ENCODE results near the gene NHERF2.
A peak's percentile ranks its signal among the peaks of the same experiment; 100 is the strongest.

NHERF2 gene

DNA sequence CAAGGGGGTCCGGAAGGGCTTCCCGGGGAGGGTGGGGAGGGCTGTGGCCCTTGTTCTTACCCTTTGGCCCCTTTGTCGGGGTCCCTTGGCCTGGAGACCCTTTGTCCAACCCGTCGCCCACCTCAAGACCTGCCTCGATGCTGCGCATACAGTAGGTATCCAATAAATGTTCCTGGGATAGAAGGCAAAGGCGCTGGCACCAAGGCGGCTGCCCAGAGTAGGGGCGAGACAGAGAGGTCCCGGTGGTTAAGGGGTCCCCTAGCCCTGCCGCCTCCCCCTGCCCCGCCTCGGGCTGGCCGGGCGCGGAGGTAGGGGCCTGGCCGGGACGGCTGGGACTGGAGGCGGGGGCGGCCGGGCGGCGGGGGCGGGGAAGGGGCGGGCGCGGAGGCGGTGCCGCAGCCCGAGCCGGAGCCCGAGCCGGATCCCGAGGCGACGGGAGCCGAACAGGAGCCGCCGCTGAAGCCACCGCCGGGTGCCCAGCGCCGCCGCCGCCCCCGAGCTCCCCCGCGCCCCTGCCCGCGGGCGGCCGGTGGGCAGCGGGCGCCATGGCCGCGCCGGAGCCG lies at the start of gene NHERF2:
Gene NHERF2, plus strand, starts transcription at position 442 of the 563 bp plus-strand sequence. Its CDS starts 104 bp downstream, at position 546.
- DNase-seq: no peak

DNA sequence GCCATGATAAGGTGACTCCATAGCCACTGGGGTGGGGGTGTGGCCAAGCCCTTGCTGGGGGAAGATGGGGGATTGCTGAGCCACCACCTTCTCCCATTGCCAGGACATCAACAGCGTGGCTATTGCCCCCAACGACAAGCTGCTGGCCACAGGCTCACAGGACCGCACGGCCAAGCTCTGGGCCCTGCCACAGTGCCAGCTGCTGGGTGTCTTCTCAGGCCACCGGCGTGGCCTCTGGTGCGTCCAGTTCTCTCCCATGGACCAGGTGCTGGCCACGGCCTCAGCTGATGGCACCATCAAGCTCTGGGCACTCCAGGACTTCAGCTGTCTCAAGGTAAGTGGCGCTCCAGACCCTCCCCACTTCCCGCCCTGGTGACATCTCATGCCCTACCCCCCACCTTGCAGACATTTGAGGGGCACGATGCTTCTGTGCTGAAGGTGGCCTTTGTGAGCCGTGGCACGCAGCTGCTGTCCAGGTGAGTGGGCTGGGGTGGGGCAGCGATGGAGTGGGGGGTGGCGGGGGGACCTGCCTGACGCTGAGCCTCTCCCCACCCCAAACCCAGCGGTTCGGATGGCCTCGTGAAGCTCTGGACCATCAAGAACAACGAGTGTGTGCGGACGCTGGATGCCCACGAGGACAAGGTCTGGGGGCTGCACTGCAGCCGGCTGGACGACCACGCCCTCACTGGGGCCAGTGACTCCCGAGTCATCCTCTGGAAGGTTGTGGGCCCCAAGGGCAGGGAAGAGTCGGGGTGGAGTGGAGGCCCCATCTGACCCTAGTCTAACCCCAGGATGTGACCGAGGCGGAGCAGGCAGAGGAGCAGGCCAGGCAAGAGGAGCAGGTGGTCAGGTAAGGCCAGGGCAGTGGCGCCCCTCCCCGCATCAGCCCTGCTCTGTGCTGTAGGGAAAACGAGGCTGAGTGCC lies 49.5 kb upstream of the NHERF2 start:
- DNase-seq: no peak

DNA sequence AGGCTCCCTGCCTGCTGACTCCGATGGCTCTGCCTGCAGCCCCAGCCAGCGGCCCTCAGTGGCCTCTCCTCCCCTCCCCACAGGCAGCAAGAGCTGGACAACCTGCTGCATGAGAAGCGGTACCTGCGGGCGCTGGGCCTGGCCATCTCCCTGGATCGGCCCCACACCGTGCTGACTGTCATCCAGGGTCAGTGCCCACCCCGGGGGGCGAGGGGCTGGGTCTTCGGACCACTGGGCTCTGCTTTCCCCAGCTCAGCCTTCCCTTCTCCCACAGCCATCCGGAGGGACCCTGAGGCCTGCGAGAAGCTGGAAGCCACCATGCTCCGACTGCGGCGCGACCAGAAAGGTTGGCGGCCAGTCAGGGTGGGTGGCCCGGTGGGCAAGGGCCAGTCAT lies 48.8 kb upstream of the NHERF2 start:
- no peak for DNase-seq

DNA sequence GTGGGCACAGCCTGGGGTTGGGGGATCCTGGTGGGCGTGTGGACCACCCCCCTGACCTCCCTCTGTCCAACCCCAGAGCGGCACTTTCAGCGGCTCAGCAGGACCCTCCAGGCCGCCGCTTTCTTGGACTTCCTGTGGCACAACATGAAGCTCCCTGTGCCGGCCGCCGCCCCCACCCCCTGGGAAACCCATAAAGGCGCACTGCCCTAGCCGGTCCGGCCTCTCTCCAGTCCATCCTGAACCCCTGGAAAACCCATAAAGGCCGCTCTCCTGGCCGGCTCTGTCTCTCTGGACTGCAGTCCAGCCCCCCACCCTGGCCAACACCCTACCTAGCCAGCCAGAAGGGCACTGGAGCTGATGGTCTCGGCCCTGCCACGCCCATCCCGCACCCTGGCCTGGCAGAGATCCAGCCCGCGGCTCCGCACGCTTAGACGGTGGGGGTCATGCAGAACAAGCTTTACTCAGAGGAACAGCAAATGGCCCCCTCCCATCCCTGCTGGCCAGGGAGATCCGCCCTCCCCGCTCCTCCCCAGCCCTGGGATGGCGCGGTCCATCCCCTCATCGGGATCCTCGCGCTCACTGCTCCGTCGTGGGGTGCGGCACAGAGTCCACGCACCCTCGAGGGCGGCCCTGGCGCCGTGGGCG lies 48.1 kb upstream of the NHERF2 start:
- no peak for DNase-seq

DNA sequence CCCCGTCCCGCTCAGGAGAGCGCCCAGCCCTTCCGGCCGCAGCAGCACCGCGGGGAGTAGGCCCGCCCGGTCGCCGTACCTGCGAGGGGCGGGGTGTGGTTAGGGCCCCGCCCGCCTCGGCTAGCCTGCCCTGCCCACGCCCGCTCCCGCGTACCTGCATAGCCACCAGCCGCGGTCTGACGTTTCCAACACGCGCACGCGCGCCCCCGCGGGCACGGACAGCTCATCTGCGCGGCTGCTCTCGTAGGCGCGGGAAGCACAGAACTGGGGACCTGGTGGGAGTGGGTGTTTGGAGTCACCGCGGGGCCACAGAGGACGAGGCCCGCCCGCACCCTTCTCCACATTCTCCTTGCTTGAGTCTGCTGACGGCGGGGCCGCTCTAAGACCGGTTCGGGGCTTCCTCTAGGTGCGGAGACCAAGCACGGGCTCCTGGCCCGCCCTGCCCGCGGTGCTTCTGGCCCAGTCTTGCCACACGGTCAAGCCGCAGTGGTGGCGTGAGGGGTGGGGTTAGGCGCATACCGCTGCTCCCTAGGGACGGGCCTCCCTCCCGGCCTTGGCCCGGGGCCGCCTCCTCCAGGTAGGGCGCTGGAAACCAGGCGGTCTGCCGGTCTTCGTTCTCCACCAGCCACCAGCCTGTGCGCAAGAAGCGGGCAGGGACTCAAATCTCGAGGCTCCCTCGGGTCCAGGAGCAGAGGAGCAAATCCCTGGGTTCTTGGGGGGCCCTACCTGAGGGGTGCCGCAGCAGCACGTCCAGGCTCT lies 47.3 kb upstream of the NHERF2 start:
- peak; percentile 60 to 69 for DNase-seq

DNA sequence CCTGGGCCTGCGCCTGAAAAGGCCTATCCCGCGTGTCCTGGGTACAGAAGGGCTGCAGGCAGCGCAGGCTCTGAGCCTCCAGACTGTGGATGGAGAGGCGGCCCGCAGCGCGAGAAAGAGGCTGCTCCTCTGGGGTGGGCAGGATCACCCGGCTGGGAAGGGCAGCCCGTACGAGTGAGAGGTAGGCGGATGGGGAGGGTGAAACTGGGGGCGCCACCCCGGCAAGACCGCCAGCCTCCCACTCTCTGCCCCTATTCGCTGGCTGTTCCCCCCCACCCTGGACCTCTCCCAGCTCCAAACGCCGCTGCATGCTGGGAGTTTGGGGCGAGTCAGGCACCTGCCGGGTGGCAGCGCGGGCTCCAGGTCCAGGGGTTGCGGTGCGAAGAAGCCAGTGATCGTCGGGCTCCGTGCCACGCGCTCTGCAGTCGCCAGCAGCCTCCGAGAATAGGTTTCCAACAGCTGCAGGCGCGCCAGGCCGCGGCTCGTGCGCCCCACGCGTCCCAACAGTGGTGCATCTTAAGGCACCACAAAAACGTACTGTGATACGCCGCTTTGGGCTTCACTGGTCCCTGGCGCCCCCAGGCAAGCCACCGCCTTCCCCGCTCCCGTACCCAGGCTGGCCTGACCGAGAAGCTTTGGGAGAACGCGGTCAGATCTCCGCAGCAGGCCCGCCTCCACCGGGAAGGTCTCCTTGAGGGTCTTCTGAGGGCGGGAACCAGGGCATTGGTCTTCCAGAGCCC lies 46.5 kb upstream of the NHERF2 start:
- peak in 1 of 2 experiments; percentile 47 for DNase-seq

DNA sequence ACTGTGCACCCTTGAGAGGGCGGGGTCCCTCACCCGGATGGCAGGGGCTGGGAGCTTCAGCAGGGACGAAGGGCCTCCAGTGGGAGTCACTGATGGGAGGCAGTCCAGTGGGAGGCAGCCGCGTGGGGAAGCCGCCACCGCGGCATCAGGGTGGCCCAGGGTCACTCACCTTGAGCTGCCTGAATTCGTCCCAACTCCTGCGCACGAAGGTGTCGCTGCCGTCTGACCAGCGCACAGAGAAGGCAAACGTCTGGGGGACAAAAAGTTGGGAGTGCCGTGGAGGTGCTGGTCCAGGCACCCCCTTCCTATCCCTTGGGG lies 46.0 kb upstream of the NHERF2 start:
- no peak for DNase-seq

DNA sequence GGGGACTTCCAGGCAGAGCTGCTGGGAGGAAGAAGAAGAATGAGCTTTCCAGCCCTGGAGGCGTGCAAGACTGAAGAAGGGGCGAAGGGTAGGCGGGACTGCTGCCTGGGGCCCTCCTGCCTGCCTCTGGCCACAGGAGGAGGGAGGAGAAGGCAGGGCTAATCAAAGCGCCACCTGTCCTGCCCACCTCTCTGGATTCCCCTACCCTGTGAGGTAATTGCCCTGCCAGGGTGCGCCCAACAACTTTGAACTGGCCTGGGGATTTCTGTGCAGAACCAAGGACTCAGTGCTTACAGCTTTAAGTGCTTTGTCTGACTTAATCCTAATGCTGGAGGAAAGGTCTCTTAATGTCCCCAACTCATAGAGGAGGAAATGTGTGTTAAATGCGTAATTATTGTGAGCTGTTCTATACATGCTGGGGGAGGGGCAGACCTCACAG lies 45.3 kb upstream of the NHERF2 start, which contains the start of gene NOXO1:
Gene NOXO1, minus strand, starts transcription at position 72 of the 439 bp plus-strand sequence. CDS start 290 bp downstream, outside the sequence.
- DNase-seq: peak in 1 of 2 experiments; percentile 33

DNA sequence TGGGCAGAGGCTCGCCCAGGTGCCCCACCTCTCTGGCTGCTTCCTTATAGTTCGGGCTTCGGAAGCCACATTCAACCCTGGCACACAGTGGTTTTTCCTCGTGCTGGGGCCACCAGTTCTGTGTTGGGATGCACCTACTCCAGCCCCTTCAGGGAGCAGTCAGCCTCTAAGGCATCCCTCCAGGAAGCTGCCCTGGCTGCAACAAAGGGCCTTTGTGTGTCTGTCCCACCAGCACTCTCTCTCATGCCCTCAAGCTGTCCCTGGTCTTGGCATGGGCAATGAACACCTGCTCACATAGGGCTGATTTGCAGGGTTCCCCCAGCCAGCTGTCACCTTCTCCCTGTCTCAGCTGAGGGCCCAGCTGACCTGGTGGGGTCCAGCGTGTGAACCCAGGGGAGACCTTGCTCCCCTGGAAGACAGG lies 44.7 kb upstream of the NHERF2 start:
- DNase-seq: no peak

DNA sequence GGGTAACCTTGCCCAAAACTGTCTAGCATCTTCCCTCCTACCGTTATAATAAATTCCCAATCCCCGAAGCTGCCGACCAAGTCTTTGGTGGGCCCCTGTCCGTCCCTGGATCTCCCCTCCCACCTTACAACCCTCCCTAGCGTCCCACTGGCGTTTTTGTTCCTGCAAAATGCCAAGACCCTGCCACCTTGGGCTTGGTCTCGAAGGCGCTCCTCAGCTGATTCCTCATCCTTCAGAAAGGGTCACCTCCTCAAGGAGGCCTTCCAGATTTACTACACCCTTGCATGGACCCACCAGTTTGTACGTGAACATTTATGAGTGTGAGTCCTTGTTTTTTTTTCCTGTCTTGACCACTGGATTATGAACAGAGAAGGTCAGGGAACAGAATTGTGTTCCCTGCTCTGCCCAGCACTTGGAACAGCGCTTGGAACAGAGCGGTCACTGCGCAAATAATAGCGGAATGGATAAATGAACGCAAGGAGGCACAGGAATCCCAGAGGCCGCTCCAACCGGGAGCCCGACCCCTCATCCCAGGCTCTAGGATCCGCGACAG lies 43.6 kb upstream of the NHERF2 start:
- DNase-seq: no peak

DNA sequence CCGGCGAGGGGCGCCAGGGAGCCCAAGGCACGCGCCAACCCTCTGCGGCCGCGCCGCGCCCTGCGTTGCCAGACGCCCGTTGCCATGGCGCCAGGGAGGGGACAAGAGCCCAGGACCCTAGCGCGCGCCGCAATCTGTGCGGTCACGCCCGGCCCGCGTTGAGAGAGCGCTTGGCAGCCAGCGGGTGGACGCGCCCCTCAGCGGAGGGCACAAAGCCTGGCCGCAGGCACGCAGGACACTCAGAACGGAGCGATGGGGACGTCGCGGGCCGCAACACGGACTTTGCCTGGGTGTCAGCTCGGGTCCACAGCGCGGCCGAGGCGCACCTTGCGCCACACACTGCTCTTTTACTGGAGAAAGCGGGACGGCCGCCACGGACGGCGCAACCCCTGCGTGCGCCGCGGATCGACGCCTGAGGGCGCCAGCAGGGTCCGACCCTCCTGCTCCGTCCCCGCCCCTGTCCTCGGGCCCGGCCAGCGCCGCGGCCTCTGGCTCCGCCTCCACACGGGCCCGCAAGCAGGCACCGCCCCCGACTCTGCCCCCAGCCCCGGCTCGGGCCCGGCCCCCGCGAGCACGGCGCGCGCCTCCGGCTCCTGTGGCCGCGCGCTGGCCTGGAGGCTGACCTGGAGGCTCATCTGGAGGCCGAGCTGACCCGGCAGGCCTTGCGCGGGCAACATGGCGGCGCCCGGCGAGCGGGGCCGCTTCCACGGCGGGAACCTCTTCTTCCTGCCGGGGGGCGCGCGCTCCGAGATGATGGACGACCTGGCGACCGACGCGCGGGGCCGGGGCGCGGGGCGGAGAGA lies 43.0 kb upstream of the NHERF2 start, which contains the start of gene GFER:
Gene GFER, plus strand, starts transcription at position 650 of the 803 bp plus-strand sequence. Its CDS starts 26 bp downstream, at position 676.
- DNase-seq: peak; percentile 83 to 89

DNA sequence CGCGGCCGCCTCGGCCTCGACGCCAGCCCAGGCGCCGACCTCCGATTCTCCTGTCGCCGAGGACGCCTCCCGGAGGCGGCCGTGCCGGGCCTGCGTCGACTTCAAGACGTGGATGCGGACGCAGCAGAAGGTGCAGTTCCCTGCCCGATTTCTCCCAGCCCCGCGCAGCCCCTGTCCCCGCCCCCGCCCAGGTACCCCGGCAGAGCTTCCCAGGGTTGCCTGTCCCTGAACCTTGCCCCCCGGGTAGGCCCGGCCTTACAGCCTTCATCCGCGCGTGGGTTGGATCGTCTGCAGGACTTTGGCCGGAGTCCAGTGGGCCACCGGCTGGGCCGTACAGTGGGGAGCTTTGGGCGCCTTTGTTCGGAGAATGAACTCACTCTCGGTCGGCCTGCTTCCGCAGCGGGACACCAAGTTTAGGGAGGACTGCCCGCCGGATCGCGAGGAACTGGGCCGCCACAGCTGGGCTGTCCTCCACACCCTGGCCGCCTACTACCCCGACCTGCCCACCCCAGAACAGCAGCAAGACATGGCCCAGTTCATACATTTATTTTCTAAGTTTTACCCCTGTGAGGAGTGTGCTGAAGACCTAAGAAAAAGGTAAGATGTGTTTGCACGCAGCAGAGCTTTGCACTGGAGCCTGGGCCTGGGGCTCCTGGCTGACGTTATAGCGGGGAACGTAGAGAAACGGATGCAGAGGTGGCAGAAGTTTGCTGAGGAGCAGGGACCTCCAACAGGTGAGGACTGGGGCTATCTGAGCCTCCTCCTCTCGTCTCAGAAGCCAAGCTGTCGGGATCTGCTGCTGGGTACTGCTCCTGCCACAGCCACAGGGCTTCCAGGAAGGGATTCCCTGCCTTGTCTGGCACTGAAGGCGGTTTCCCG lies 42.1 kb upstream of the NHERF2 start:
- DNase-seq: peak in 1 of 2 experiments; percentile 38

DNA sequence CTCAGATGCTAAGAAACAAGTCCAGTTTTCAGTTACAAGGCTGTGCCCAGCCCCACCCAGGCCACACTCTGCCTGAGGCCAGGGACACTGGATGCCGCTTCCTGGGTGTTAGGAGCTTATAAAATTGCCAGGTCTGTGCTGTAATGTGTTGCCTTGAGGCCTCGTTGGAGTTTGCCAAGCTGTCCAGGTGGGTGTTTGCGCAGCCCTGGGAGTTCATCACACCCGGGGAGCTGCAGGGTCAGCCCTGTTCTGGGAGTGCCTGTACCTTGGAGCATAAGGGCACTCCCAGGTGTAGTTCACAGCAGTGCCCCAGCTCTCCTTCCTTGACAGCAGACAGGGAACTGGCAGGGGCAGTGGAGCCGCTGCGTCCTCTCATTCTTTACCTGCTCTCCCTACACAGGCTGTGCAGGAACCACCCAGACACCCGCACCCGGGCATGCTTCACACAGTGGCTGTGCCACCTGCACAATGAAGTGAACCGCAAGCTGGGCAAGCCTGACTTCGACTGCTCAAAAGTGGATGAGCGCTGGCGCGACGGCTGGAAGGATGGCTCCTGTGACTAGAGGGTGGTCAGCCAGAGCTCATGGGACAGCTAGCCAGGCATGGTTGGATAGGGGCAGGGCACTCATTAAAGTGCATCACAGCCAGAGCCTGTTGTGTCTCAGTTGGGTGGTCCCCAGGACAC lies 41.1 kb upstream of the NHERF2 start:
- DNase-seq: no peak

DNA sequence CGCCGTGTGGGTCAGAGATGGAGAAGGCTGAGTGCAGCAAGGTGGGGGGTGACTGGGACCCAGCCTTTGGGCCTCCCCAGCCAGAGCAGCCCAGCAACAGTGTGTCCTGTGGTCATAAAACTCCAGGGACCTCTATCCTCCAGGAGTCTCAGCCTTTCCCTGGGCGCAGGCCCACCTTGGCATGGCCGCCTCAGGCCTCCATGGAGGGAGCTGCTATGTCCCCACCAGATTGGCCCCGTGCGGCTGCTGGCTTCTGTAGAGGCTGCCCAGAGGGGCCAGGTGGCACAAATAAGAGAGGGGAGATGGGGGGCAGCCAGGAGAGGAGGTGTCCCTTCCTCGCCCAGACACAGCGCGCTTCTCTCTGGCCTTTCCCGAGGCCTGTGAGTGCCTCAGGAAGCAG lies 39.5 kb upstream of the NHERF2 start:
- DNase-seq: no peak

DNA sequence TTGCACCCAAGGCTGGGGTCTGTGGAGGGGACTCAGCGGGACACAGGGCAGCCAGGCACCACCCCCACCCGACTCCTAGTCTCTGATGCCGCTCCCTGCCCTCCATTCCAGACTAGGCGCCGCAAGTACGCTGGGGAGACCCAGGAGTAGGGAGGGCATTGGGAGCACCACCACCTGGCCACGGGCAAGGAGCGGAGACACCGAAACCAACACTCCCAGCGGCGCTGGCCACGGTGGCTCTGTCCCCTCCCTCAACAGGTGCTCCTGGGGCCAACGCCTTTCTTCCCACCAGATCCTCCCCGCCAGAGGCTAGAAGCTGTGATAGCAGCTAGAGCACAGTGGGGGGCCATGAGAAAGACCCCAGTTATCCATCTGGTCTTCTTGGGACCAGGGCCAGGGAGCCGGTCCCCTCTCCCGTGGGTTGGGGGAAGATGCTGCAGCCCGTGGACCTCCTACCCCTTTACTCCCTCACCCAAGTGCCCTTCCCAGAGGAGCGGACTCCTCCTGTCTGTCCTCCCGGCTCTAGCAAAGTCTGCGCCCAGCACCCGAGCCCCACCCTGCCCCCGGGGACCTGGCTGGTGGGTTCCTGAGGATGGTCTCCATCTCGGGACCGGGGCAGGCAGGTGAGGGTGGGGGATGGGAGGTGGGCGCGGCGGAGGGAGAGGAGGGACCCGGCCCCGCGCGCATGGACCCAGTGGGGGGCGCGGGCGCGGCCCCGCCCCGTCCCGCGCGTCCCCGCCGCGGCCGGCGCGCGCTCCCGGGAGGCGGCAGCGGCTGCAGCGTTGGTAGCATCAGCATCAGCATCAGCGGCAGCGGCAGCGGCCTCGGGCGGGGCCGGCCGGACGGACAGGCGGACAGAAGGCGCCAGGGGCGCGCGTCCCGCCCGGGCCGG lies 37.2 kb upstream of the NHERF2 start, which contains the start of gene SYNGR3:
Gene SYNGR3, plus strand, starts transcription at position 762 of the 892 bp plus-strand sequence. CDS start 133 bp downstream, outside the sequence.
- no peak for DNase-seq

DNA sequence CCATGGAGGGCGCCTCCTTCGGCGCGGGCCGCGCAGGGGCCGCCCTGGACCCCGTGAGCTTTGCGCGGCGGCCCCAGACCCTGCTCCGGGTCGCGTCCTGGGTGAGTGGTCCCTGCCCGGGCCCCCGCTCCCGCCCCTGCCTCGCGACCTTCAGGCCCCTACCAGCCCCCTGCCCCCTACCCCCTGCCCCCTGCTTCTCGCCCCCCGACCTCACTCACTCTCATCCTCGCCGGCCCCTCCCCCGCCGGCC lies 36.7 kb upstream of the NHERF2 start:
- DNase-seq: no peak

DNA sequence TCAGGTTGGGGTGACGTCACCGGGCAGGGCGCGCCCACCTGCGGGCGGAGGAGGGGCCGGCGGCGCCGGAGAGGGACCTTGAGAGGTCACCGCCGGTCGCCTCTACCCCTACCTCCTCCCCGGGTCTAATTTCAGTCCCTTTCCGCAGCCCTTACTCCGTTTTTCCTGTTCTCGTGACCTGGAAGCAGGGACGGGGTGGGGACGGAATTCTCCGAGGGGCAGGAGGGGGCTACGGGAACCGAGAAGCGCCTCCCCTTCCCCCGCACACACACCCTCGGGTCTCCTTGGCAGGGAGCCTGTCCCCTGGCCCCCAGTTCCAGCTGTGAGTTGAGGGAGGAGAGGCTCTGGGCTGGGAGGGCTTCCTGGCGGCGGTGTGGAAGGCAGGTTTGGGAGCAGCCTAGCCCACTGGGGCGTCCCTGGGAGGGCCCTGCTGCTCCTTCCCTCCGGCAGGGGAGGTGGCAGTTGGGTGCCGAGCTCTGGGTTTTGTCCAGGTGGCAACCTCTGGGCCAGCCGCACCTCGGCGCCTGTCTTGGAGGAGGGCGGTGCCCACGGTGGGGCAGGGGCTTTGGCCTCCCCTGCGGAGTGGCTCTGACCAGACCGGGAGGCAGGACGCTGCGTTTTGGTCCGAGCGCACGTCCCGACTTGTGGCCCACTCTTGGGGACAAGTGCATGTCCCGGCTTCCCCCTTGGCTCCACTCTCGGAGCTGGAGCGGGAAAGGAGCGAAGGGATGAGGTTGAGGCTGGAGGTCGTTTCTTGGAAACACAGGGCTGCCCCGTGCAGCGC lies 36.2 kb upstream of the NHERF2 start:
- DNase-seq: peak; percentile 48 to 63
